HG03135 (cell line): ENCODE measurements around the gene PRM1.
A peak's percentile ranks its signal among the peaks of the same experiment; 100 is the strongest.
"Not testable (repeated sequence)": the region's sequence is repeated elsewhere in the genome, so short reads cannot be mapped to it uniquely, and the experiment has no call there.

Experiments used
- ATAC-seq: cut with Tn5 transposase; IDR thresholded peaks from one replicate; pipeline ENCODE4 v1.9.1; 2021; ENCODE audit warnings: mild to moderate bottlenecking, moderate library complexity; ENCODE audit not compliant: unreplicated experiment

The PRM1 gene

DNA sequence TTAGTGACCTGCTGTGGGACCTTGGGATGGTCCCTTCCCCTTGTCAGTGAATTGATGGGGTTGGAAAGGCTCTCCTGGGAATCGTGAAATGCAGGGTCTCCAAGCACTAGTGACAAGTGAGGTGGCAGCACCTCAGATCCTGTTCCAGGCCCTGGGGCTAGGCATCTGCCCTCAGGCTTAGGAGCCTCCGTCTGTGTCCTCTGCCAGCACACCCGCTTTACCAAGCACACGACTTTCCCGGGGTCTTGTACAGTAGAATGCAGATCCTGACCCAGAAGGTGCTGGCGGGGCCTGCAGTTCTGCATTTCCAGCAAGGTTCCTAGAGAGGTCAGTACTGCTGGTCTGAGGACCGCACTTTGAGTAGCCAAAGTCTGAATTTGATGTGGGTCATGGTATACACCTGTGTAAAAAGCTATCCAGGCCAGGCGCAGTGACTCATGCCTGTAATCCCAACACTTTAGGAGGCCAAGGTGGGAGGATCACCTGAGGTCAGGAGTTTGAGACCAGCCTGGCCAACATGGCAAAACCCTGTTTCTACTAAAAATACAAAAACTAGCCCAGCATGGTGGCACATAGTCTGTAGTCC is 33.3 kb upstream of the PRM1 start:
- ATAC-seq: no peak

DNA sequence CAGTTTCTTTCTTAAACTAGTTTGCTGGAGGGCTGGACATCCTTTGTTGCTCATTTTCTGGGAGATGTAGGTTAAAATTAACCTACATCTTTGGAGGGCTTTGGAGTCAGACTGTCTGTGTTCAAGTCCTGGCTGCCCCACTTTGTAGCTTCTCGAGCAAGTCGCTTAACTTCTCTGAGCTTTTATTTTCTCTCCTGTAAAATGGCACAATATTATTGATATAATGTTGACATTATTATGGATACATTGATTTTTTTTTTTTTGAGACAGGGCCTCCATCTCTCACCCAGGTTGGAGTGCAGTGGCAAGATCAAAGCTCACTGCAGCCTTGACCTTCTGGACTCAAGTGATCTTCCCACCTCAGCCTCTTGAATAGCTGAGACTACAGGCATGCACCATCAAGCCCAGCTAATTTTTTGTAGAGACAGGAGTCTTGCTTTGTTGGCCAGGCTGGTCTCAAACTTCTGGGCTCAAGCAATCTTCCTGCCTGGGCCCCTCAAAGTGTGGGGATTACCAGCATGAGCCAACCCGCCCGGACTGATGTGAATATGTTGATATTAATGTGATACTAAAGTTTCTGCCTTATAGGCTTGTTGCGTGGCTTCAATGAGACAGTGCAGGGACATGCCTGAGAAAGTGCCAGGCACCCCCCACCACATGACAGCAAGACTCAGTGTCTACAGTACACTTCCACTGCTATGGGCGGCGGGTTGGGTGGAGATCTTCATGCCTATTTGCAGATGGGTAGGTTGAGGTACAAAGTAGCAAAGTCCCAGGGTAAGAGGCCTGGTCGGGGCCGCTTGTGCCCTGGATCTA is 32.6 kb upstream of the PRM1 start:
- ATAC-seq: no peak

DNA sequence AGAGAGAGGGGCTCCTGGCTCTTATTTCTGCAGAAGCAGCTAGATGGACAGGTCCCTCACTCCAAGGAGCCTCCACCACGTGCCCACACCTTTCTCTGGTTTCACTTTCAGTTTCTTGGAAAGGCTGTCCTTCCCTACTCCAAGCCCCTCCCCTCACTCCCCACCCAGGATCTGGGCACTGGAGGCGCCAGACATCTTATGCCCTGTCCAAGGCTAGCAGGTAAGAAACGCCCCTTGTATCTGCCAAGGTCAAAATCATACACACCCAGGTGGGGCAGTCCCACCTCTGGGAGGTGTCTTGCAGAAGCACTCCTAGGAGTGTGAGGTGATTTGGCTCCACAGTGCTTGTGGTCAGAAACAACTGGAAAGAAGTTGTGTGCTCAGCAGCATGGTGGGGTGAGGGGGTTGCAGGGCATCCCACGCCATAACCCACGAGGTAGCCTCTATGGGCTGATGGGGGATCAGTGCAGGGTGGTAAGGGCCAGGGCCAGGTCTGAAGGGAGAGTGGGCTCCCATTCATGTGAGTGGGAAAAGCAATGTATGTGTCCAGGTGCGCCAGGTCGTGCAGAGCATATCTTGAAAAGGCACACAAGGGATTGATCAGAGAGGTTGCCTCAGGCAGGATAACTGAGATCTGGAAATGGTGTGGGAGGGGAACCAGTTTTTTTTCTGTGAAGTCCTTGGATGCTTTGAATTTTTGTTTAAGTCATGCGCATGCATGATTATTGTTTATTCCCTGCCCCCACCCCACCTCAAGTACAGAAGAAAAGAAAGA is 31.8 kb upstream of the PRM1 start:
- ATAC-seq: no peak

DNA sequence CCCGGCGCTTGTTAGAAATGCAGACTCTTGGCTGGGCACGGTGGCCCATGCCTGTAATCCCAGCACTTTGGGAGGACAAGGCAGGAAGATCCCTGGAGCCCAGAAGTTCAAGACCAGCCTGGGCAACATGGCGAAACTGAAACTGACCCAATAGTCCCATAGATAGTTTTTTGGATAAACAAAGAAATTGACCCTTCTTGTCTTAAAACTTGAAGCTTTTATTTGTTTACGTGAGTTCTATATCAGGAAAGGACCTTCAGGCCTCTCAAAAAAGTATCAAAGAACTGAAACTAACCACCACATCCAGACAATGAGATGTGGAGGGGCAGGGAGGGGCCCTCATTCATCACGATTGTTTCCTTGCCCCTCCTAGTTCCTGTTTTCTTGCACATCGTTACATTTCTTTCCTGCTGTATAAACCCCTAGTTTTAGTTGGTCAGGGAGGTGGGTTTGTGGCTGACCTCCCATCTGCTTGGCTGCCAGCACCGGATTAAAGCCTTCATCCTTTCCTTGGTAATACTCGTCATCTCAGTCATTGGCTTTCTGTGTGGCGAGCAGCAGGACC is 29.9 kb upstream of the PRM1 start:
- peak; percentile 42 for ATAC-seq

DNA sequence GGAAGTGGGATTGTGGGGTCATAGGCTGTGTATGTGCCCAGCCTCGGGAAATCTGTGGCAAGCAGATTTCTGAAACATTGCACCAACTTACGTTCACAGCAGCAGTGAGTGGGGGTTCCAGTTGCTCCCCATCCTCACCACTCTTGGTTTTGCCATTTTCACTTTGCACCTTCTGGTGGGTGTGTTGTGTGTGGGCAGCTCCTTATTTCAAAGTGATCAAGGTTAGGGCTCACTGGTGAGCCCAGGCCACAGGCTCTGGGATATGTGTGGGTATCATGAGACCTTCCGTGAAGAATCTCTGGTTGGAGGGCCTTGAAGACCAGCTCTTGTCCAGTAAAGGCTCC is 29.5 kb upstream of the PRM1 start:
- ATAC-seq: no peak

DNA sequence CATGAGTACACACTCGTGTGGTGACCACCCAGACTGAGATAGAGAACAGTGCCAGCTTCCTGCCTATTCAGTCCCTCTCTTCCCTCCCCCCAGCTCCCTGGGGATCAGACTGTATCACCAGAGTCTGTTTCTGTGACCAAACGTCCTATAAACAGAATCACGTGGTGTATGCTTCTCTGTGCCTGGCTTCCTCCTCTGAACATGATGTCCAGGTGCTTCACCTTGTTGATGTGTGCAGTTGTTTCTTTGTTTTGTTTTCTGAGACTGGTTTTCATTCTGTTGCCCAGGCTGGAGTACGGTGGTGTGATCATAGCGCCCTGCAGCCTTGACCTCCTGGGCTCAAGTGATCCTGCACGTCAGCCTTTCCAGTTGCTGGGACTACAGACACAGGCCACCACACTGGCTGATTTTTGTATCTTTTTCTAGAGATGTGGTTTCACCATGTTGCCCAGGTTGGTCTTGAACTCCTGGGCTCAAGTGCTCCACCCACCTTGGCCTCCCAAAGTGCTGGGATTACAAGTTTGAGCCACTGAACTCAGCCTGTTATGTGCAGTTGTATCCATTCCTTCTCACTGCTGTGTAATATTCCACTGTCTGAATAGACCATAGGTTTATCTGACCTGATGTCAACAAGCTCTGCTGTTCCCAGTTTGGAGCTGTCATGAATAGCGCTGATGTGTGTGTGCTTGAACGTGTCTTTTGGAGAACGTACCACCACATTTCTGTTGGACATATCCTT is 28.9 kb upstream of the PRM1 start:
- ATAC-seq: peak; percentile 51

DNA sequence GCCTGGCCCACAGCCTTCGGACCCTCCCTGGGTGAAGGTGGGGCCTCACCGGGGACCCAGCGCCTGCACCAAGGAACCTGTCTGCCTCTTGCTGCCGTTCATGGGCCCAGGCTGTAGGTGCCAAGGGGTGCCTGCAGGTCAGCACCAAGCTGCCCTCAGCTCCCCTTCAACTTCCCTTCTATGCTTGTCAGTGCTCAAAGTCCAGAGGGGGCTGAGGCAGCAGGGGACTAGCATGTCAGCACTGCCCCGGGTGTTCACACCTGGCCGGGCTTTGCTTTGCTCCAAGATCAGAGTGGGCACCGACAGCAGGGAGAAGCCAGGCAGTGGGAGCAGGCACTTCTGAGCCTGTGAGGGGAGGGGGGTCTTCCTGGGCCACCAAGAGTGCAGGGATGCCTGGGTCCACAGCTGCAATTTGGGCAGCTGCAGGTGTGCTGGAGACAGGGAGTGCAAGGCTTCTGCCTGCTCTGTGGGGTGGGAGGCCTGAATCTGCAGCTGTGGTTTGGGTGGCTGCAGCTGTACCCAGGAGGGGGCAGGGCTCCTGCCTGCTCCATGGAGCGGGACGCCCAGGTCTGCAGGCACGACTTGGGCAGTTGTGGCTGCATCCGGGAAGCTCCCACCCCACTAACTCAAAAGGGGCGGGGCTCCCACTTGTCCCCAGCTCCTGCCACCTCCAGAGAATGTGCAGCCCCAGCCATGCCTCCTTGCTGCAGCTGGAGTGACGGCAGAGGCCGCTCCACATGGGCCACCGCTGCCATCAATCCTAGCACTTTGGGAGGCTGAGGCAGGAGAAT is 27.6 kb upstream of the PRM1 start:
- no peak for ATAC-seq

DNA sequence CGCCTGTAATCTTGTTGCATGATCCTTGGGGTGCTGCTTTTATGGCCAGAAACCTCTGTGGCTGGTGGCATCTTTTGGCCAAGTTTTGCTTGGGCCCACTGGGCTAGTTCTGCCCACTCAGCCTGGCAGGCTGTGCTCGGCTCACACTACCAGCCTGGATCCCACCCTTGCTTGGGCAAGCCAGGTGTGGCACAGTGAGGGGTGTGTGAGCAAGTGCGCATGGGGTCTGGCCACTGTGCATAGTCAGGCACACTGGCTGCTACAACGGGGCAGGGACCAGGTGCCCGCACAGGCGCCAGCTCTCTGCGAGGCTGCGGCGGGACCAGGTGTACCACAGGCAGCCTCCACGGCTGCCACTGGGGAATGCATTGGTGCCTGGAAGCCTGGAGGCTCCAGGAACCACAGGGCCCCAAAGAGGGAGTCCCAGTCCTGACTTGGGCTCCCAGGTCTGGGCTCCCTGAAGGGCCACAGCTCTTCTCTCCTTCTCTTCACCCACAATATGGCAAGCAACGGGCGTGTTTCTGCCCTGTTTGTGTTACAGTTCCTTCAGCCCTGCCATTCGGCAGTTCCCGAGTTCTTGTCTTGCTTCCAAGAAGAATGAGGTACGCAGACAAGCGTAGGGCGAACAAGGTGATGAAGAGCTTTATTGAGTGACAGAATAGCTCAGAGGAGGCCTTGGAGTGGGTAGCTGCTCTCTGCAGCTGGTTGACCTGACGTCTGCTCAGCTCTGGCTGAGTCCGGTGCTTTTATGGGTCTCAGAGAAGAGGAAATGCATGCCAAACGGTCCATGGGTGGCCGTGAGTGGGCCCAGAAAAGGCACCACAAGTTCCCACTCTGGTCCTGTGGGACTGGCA is 26.7 kb upstream of the PRM1 start:
- no peak for ATAC-seq

DNA sequence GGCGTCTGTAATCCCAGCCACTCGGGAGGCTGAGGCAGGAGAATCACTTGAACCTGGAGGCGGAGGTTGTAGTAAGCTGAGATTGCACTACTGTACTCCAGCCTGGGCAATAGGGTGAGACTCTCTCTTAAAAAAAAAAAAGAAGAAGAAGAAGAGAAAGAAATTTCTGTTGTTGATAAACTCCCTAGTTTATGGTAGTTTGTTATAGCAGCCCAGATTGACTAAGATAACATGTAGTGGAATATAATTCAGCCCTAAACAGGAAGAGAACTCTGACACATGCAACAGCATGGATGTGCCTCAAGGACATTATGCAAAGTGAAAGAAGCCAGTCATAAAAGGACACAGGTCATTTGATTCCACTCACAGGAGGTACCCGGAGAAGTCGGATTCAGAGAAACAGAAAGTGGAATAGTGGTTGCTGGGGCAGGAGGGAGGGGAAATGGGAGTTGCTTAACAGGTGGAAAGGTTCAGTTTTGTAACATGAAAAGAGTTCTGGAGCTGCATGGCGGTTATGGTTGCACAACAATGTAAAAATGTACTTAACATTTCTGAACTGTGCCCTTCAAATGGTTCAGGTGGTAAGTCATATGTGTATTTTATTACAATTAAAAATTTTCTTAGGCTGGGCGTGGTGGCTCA is 26.0 kb upstream of the PRM1 start:
- ATAC-seq: no peak

DNA sequence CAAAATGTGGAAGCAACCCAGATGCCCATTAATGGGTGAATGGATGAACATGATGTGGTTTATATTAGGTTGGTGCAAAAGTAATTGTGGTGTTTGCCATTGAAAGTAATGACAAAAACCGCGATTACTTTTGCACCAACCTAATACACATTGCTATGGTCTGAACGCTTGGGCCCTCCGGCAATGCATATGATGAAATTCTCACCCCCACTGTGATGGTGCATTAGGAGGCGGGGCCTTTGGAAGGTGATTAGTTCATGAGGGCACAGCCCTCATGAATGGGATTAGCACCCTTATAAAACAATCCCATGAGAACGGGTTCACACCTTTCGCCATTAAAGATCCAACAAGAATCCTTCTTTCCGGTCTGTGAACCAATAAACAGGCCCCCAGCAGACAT is 25.3 kb upstream of the PRM1 start:
- ATAC-seq: no peak

DNA sequence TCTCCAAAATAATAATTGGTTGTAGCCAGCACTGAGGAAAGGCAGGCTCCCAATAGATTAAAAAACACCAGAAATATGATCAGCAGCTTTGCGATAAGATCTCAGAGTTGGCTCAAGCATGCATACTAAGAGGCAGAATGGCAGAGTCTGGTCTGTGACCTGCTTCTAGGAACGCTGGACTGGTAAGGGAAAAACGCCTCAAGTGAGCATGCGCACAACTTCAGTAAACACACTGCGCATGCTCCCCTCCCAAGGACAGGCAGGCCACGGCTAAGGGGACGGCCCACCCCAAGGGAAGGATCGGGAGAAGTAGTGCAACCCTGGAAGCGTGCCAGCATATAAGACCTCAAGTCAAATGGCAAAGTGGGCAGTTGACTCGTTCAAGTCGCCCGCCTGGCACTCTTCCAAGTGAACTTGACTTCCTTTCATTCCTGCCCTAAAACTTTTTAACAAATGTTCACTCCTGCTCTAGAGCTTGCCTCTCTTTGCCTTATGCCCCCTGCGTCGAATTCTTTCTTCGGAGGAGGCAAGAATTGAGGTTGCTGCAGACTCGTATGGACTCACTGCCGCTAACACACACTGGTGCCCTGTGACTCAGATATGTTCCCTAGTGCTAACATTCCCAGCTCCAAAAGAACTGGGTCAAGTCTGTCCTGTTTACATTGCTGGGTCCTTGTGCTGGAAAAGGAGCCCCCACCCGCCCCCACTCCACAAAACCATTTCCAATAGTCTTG is 22.4 kb upstream of the PRM1 start:
- no peak for ATAC-seq

DNA sequence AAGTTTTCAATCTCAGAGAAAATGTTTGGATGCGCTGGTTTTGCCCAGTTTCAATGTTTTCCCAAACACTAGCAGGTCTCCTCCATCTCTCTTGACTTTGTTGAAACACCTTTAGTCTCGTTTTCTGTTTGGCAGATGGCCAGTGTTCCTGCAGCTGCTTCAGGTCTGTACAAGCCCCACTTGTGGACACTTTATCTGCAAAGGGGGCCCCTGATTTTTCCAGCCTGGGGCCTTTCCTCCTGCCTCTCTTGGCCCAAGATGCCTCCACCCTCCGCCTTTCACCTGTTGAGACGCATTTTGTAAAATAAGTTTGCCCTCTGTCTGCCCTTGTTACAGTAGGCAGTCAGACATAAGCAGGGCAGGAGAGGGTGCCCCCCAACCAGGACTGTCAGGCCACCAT is 21.8 kb upstream of the PRM1 start:
- no peak for ATAC-seq

DNA sequence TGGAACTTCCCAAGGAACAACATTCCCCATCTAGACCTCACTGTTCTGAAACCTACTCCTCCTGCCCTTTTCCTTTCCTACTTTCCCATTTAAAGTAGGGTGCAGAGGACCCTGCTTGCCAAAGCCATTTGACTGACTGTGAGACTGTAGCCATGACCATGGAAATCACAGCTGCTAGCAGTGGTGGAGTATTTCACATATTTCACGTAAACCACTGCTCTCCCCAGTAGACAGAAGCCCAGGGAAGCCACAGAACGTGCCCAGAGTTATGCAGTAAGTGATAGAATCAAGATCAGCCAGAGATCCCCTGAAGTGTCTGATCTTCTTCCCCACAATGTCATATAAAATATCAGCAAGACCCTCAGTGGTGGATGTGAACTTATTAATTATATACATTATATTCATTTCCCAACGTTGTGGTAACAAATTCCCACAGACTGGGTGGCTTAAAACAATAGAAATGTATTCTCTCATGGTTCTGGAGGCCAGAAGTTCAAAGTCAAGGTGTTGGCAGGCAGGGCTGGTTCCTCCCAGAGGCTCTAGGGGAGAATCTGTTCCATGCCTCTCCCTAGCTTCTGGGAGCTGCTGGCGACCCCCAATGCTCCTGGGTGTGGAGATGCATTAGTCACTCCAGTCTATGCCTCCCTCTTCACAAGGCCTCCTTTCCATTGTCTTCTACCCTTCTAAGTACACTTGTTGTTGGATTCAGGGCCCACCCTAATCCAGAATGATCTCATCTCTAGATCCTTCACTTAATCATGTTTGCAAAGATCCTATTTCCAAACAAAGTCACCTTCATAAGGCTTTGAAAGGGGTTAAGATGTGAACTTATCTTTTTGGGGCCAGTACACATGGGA is 20.7 kb upstream of the PRM1 start:
- ATAC-seq: no peak

DNA sequence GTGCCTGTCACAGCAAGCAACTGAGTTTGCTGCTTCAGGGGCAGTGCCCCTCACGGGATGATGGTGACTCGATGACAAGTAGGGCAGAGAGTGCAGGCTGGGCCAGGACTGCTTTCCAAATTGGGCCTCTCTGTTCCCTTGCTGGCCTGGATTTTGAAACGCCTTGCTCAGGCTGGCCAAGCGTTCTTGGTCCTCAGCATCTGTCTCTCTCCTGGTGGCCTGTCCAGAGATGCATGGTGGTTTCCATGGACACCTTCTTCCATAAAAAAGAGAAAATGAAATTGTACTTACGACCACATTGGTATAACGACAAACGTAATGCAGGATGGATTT is 19.4 kb upstream of the PRM1 start:
- no peak for ATAC-seq

DNA sequence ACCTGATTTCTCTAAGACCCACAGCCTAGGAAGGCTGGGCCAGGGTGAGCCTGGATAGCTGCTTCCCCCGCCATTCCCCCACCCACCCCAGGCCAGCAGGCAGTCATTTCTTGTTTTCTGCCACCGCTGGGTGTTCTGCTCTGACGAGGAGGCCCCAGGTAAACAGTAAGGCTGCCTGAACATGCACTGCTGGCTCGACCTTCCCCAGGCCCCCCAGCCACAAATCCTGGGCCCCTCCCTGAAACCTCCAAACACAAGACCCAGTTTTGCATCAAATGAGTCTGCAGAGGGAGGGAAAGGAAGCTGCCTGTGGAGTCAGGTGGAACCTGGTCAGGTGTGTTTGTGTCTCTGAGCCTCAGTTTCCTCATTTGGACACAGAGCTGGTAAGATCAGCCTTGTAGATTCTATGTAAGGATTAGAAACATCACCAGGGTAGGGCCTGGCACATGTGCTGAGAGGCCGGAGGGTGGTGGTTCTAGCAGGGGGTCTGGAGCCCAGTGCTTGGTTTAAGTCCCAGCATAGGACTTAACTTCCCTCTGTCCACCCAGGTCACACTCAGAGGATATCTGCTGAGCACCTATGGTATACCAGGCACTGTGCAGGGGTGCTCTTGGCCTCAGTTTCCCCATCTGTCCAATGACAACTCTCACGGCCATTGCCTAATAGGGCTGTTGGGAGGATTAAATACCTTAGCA is 18.9 kb upstream of the PRM1 start:
- ATAC-seq: no peak

DNA sequence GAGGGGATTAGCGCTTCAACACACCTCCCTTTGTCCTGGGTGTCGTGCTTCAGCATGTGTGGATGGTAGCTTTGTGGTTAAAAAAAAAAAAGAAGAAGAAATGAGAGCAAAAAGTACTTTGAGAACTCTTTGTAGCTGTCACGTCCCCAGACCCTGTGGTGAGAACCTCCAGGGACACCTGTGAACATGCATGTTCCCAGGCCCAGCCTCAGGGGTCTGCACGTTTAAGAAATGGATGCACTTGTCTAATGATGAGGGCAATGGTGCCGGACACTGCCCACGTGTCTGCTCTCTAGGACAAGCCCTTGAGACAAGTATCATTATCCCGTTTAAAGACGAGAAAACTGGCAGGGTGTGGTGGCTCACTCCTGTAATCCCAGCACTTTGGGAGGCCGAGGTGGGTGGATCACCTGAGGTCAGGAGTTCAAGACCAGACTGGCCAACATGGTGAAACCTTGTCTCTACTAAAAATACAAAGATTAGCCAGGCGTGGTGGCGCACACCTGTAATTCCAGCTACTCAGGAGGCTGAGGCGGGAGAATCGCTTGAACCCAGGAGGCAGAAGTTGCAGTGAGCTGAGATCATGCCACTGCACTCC is 17.9 kb upstream of the PRM1 start:
- not testable (repeated sequence) for ATAC-seq
